GM18907 (cell line): ENCODE results near the gene PITX3.

Experiments
- ATAC-seq: cut with Tn5 transposase; IDR thresholded peaks from one replicate; pipeline ENCODE4 v1.9.1; 2021; ENCODE audit warnings: mild to moderate bottlenecking, moderate library complexity; ENCODE audit not compliant: unreplicated experiment

PITX3 gene

GRCh38 chr10:102241444-102242117, at the start of gene PITX3:
TSS of gene PITX3 (minus strand) at chr10:102241512. CDS start at chr10:102232080, 9,432 bp downstream.
- peak; percentile 46 for ATAC-seq

GRCh38 chr10:102289840-102290239, 48.5 kb upstream of the PITX3 start:
- ATAC-seq, result no peak

- ATAC-seq, result no peak
Observed at GRCh38 chr10:102289356-102289755, 48.0 kb upstream of the PITX3 start.

GRCh38 chr10:102287991-102288390, 46.7 kb upstream of the PITX3 start:
- no peak for ATAC-seq

GRCh38 chr10:102287538-102287937, 46.2 kb upstream of the PITX3 start:
- ATAC-seq, result no peak

GRCh38 chr10:102286216-102286615, 44.9 kb upstream of the PITX3 start:
- no peak for ATAC-seq

GRCh38 chr10:102285133-102285532, 43.8 kb upstream of the PITX3 start:
- ATAC-seq, result no peak

GRCh38 chr10:102284531-102284930, 43.2 kb upstream of the PITX3 start:
- ATAC-seq, result no peak

GRCh38 chr10:102283890-102284289, 42.6 kb upstream of the PITX3 start:
- ATAC-seq, result no peak

GRCh38 chr10:102283488-102283887, 42.2 kb upstream of the PITX3 start:
- ATAC-seq, result no peak

- ATAC-seq, result no peak
Observed at GRCh38 chr10:102281102-102281487, 39.8 kb upstream of the PITX3 start.

- no peak for ATAC-seq
Observed at GRCh38 chr10:102280397-102281101, 39.2 kb upstream of the PITX3 start.

GRCh38 chr10:102279104-102279503, 37.8 kb upstream of the PITX3 start:
- no peak for ATAC-seq

- no peak for ATAC-seq
Observed at GRCh38 chr10:102275343-102275742, 34.0 kb upstream of the PITX3 start.

- no peak for ATAC-seq
Observed at GRCh38 chr10:102274062-102274461, 32.8 kb upstream of the PITX3 start.

- no peak for ATAC-seq
Observed at GRCh38 chr10:102269017-102269416, 27.7 kb upstream of the PITX3 start.

- no peak for ATAC-seq
Observed at GRCh38 chr10:102268375-102268888, 27.1 kb upstream of the PITX3 start.

- no peak for ATAC-seq
Observed at GRCh38 chr10:102267748-102268147, 26.4 kb upstream of the PITX3 start.

GRCh38 chr10:102266670-102267069, 25.4 kb upstream of the PITX3 start:
- ATAC-seq, result no peak

- ATAC-seq, result no peak
Observed at GRCh38 chr10:102264371-102264770, 23.1 kb upstream of the PITX3 start.

GRCh38 chr10:102262744-102263370, 21.5 kb upstream of the PITX3 start:
- no peak for ATAC-seq

GRCh38 chr10:102261842-102262241, 20.5 kb upstream of the PITX3 start:
- ATAC-seq, result no peak
